GM21381 (cell line): ENCODE results near the gene TRABD2A.
"Not testable (repeated sequence)": the region's sequence is repeated elsewhere in the genome, so short reads cannot be mapped to it uniquely, and the experiment has no call there.

ENCODE experiments used
- ATAC-seq: cut with Tn5 transposase; IDR thresholded peaks from one replicate; pipeline ENCODE4 v1.9.1; 2021; ENCODE audit warnings: mild to moderate bottlenecking, moderate library complexity; ENCODE audit not compliant: unreplicated experiment

TRABD2A gene

DNA sequence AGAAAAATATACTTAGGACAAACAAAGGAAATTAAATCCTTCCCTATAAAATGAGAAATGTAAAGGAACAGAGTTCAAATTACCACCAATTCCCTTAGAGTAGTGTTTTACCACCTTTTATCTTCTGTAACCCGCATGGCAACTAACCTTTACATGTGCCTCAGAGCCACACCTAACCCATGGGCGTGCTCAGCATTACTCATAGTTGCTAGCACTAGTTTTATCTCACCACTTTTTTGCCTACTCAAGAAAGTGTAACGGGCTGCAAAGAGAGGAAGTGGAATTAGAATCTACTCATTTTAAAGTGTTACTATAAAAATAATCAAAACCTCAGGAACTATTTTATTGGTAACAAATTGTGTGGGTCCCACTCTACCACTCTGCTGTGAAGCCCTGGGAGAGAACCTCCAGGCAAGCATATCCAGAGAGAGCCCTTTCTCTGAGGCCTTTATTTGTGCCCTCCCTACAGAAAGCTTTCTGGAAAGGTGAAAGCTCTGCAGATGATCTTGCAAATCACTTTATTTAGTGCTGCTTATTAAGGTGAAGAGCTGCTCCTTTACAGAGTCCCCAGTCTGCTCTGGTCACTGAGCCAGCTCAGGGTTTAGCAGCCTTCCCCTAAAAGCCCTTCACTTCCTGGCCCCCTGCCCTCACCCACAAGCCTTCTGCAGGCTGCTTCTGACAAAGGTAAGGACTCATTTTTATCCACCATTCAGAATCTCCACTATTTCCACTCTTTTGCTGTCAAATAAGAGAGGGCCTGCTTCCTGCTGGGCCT is 98.8 kb downstream of the TRABD2A start:
- ATAC-seq: peak; percentile 90

DNA sequence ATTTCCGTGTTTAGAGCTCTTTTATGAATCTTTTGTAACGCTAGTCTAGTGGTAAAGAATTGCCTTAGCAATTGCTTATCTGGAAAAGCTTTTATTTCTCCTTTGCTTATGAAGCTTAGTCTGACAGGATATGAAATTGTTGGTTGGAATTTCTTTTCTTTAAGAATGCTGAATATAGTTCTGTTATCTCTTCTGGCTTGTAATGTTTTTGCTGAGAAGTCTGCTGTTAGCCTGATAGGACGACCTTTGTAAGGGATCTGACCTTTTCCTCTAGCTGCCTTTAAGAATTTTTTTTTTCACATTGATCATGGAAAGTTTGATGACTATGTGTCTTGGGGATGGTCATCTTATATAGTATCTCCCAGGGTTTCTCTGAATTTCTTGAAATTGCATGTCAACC is 101.1 kb downstream of the TRABD2A start:
- no peak for ATAC-seq

DNA sequence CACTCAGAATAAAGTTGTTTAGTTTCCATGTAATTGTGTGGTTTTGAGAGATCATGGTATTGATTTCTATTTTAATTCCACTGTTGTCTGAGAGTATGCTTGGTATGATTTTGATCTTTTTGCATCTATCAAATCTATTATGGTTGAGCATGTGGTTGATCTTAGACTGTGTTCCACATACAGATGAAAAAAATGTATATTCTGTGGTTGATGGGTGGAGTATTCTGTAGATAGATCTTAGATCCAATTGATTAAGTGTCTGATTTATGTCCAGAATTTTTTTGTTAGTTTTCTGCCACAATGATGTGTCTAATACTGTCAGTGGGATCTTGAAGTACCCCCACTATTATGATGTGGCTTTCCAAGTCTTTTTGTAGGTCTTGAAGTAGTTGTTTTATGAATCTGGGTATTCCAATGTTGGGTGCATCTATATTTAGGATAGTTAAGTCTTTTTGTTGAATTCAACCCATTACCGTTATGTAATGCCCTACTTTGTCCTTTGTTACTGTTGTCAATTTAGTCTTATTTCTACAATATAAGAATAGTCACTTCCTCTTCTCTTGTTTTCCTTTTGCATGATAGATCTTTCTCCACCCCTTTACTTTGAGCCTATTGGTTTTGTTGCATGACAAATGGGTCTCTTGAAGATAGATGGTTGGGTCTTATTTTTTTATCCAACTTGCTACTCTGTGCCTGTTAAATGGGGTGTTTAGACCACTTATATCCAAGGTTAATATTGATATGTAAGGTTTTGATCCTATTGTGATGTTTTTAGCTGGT is 101.8 kb downstream of the TRABD2A start:
- ATAC-seq: no peak

DNA sequence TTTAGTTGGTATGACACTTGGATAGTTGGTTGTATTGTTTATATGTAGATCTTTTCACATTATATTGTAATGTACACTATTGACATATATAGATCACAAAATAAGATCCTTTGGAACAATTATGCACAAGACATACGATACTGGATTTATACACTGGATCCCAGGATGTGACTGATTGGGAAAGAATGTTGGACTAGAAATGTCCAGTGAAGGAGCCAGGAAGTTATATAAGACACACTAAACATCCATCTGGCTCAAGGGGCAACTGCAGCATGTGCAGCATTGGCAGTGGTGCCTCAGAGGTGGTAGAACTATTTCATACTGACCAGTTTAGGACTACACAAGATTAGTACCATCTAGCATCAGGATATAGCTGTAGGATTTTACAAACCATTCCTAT is 104.9 kb downstream of the TRABD2A start:
- ATAC-seq: no peak

DNA sequence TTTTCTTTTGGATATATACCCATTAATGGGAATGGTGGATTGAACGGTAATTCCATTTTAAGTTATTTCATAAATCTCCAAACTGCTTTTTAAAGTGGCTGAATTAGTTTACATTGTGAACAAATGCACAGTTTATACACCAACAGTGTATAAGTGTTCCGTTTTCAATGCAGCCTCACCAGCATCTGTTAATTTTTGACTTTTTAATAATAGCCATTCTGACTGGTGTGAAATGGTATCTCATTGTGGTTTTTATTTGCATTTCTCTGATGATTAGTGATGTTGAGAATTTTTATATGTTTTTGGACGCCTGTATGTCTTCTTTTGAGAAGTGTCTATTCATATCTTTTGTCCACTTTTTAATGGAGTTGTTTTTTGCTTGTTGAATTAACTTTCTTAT is 107.3 kb downstream of the TRABD2A start:
- ATAC-seq: not testable (repeated sequence)
